Right hindlimb (tissue), 1 donor: Measurements from ENCODE around the gene RHAG.
"Not testable (repeated sequence)": the region's sequence is repeated elsewhere in the genome, so short reads cannot be mapped to it uniquely, and the experiment has no call there.

Experiments
- DNase-seq: peaks from one replicate; pipeline ENCODE4 v3.0.0-alpha.2; 2018

Gene RHAG

DNA sequence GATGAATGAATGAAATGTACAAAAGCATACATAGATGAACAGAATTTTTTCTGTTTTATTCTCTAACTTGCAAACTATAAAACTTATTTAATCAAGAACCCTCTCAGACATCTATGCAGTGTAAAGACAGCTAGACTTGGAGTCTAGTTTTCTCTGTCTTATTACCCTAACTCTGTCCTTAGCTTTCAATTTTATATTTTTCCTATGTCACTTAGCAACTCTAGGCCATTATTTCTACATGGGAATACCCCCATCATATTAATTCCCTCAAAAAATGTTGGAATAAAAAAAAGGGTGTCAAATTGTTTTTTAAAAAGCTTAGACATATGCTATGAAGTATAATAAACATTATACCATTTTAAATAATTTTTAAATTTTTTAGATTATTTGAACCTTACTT is 1.2 kb downstream of the RHAG start:
- DNase-seq, result no peak

DNA sequence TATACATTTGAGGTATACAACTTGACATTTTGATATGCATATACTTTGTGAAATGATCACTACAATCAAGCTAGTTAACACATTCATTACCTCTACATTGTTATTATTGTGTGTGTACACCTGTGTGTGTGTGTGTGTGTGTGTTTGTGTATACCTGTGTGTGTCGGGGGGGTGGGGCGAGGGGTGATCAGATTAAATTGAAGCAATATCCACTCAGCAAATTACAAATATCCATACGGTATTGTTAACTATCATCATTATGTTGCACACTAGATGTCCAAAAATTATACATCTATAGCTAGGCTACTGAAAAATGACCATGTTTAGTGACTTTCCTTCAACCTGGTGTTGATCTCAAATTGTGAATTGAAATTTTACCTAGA is 1.8 kb downstream of the RHAG start:
- no peak for DNase-seq

DNA sequence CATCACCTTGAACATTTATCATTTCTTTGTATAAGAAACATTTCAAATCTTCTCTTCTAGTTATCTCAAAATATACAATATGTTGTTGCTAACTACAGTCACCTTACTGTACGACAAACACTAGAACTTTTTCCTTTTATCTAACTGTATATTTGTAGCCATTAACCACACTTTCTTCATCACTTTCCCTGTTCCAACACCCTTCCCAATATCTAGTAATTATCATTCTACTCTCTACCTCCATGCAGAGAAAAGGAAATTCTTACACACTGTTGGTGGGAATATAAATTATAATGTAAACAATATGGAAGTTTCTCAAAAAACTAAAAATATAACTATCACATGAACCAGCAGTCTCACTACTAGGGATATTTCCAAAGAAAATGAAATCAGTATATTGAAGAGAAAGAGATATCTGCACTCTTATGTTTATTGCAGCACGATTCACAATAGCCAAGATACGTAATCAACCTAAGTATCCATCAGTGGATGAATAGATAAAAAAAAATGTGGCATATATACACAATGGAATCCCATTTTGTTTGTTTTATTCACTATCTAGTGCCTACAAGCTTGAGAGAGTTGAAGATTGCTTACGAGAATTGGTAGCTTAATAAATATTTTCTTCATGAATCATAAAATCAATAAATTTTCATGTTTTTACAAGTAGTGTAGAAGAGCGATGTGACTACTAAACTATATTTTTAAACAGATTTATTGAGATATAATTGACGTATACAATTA is 2.4 kb downstream of the RHAG start:
- no peak for DNase-seq

DNA sequence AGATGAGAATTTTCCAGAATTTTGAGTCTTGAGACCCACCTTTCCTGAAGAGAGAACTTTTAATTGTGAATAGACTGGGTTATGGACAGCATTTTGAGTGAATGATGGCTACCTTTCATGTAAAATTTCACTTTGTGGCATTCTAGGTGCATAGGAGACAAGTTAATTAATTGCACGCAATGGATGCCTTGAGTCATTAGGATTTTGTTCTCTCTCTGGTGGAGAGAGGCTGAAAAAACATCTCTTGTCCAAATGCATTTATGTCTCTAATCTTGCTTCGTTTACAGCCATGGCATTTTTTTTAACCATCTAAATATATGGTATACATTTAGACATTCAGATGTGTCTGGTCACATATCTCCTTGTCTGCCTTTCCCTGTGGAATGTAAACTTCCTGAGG is 3.1 kb downstream of the RHAG start:
- DNase-seq, result no peak

DNA sequence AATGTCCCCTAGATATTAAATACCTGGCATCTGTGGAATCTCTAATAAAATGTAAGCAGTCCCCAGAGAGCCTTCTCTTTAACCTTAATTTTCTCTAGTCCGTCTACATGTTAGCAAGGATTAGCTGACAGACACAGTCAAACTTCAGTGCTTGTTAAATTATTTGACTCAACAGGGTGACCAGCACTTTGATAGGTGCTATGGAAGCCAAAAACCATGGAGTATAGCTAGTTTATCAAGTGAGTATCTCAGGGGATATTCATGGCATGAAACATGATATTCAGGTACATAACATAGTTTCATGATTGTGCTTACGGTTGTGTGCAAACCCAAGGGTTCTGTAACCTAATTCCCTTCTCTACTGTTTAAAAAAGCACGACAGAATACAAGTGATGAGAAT is 3.9 kb downstream of the RHAG start:
- no peak for DNase-seq

DNA sequence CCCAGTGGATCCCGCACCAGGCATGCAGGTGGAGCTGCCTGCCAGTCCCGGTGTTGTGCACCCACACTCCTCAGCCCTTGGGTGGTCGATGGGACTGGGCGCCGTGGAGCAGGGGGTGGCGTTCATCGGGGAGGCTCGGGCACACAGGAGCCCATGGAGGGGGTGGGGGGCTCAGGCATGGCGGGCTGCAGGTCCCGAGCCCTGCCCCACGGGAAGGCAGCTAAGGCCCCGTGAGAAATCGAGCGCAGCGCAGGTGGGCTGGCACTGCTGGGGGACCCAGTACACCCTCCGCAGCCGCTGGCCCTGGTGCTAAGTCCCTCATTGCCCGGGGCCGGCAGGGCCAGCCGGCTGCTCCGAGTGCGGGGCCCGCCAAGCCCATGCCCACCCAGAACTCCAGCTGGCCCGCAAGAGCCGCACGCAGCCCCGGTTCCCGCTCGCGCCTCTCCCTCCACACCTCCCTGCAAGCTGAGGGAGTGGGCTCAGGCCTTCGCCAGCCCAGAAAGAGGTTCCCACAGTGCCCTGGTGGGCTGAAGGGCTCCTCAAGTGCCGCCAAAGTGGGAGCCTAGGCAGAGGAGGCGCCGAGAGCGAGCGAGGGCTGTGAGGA is 7.1 kb downstream of the RHAG start:
- not testable (repeated sequence) for DNase-seq

DNA sequence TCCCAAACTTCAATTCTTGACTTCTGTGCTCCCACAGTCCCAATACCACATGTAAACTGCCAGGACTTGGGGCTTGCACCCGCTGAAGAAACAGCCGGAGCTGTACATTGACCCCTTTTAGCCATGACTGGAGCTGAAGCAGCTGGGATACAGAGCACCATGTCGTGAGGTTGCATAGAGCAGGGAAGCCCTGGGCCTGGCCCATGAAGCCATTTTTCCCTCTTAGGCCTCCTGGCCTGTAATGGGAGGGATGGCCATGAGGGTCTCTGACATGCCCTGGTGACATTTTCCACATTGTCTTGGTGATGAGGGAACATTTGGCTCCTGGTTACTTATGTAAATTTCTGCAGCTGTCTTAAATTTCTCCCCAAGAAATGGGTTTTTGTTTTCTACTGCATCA is 9.8 kb downstream of the RHAG start:
- no peak for DNase-seq

DNA sequence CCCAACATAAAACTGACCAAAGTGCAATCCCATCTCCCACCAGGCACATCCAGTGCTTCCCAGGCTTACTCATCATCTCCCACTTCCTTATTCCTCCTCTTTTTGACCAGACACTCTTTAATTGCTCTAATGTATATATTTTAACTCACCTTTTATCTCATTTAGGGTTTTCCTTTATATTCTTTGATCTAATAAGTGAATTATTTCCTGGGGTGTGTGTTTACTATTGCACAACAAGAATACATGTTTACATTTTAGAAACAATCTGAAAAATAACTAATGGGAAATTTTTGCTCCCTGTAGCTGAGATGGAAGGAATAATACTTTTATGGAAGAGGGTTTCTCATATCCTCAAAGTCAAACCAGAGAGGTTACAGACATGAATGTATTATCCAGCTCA is 18.4 kb downstream of the RHAG start:
- no peak for DNase-seq

DNA sequence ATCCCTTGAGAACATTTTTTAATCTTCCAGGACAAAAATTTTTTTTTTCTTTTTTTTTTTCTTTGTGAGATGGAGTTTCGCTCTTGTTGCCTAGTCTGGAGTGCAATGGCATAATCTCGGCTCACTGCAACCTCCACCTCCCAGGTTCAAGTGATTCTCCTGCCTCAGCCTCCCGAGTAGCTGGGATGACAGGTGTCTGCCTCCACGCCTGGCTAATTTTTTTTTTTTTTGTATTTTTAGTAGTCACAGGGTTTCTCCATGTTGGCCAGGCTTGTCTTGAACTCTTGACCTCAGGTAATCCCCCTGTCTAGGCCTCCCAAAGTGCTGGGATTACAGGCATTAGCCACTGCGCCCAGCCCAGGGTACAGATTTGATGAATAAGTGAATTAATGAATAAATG is 22.5 kb downstream of the RHAG start:
- not testable (repeated sequence) for DNase-seq

DNA sequence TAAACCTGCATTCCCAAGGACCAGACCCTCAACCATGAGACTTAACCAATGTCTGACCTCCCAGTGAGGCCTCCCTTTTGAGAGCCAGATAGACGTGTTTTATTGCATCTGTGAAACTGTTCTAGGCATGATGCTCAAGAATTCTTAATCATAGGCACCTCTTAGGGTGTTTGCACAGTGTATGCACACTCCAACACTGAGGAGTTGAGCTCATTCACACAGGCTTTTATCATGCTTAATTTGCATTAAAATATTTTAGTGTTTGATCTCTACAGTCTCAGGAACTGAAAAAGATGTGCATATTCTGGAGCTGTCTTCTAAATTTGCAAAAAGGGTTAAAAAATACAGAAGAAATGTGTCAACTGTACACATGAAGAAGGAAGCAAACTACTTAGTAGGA is 27.4 kb downstream of the RHAG start:
- no peak for DNase-seq

DNA sequence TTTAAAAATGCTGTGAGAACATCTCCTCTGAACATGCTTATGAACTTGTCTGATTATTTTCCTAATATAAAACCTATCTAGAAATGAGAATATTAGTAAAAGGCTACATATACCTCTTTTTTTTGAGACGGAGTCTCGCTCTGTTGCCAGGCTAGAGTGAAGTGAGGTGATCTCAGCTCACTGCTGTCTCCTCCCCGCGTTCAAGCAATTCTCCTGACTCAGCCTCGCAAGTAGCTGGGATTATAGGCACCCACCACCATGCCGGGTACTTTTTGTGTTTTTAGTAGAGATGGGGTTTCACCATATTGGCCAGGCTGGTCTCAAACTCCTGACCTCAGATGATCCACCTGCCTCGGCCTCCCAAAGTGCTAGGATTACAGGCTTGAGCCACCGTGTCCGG is 28.4 kb downstream of the RHAG start:
- DNase-seq, result not testable (repeated sequence)

DNA sequence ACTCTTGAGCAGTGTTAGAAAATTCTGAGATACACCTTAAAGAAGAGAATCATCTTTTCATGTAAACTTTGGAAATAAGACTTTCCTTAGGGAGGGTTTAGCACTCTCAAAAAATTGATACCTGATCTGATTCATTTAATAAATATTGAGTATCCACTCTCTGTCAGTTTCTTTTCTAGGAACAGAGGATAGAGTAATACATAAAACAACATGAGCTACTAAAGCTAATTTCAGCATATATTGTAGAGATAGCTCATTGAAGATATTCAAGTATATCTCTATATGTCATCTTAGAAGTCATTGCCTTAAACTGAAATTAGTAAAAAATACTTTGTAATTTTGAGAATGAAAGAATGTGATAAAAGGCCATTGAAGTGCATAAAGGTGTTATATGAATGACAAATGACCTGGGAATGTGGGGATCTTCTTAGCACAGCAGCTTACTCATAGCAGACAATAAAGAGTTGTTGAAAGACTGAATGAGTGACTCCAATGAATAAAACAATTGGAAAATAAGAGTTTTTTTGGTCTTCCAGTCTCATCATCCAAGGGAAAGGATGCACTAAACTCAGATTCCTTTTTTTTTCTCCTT is 29.2 kb downstream of the RHAG start:
- no peak for DNase-seq

DNA sequence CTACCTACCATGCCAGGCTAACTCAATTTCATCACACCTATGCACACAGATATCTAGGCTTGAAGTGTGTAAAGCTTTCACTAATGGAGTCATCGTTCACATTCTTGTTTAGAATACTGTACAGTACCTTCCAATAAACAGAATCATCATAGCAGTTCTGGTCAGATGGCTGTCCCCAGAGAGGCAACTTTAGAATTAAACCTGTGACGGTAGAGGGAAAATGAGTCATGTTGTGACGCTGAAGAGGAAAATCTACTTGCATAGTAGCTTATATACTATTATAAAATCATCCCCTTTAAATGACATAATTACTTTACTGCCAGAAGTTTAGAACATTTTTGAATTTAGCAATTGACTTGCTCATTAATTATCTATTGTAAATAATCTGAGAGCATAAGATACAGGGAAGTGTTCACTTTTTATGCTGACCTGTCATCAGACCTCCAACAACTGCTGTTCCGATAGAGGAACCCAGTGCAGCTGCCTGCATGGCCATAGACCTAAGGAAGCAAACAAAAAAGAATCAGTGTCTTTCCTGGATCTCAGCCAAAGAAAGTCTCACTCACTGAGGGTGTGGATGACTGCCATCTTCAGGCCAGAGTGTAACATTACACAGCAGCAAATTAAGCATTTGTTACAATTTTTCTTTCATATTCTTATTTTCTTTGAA is 29.8 kb downstream of the RHAG start:
- DNase-seq, result peak; percentile 34

DNA sequence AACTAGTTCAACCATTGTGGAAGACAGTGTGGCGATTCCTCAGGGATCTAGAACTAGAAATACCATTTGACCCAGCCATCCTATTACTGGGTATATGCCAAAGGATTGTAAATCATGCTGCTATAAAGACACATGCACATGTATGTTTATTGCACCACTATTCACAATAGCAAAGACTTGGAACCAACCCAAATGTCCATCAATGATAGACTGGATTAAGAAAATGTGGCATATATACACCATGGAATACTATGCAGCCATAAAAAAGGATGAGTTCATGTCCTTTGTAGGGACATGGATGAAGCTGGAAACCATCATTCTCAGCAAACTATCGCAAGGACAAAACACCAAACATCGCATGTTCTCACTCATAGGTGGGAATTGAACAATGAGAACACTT is 32.6 kb downstream of the RHAG start:
- DNase-seq, result not testable (repeated sequence)

DNA sequence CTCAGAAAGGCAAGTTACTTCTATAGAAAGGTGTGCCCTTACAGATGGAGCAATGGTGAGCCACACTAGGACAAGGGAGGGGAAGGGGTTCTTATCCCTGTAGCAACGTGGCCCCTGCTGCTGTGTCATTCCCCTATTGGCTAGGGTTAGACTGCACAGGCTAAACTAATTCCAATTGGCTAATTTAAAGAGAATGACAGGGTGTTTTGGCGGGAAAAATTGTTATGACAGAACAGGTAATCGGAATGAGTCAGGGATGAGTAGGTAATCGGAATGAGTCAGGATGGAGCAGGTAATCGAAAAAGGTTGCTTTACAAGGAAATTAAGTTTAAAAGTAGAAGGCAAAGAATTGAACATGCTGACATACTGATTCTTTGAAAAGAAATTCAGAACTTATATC is 49.4 kb downstream of the RHAG start:
- DNase-seq, result not testable (repeated sequence)

DNA sequence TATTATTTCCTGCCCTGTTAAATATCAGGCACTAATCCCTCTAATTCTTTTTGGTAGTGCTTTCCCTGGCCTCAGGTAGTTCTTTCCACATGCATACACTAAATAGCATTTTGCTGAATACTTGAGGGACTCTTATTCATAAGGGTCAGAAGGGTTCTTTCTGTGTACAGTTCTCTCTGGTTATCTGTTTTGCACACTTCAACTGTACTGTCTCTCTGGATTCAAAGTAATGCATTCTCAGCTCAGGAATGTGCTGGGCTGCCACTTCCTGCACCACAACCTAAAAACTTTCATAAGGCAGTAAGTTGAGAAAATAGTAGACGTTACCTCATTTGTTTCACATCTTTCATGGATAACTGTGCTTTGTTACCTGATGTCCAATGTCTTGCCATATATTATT is 54.1 kb downstream of the RHAG start:
- DNase-seq, result no peak

DNA sequence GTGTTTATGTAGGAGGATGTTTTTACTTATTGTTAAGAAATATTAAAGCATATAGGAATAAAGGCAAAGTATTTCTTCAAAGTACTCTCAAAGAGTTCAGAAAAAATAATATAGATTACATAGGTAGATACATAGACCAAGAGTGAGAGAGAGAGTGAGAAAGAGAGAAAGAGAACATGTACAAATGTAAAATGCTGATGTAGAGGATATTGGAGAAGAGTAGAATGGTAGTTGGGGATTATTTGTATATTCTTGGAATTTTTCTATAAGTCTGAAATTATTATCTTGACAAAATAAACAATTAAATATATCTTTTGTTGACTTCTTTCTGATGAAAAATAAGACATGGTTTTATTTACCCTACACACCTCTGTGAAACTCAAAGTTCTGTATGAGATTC is 57.0 kb downstream of the RHAG start:
- DNase-seq, result no peak

DNA sequence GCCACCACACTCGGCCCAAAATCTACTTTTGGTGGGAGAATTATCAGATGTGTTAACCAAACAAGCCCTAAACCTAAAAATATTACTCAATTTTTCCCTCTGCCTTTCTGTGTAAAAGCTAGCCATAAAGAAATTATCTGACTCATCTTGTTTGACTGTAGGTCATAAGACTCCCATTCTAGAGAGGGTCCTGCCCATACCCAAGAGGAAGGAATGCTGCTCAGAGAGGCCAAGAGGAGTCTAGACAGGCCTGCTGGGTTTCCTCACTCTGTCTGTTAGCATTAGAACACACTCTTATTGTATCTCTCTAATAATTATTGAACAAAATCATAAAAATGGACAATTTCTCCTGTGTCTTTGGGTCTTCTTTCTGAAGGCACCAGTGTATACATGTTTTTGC is 60.0 kb downstream of the RHAG start:
- no peak for DNase-seq

DNA sequence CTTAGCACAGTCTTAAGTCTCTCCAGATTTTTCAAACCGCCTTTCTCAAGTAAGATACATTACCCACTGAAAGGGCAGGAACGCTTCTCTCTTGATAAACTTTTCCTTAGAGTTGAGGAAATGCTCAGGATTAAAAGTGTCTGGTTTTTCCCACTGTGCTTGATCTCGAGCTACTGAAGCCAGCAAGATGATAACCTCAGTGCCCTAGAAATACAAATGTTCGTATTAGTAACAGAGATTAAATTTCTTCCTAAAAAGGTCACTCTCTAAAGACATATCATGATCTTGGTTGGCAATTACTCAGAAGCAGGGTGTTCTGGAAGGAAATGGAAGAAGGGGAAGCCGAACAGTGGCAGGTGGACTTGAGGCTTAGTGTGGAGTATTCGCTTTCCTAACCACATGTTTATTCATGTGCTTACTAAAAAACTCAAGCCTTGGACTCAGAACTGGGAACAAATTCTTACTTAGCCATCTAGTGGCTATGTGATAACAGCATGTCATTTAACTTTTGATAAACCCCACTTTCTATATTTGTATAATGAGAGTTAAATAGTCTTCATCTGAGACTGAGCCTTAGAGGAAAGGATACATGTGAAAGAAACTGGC is 66.1 kb downstream of the RHAG start:
- DNase-seq, result no peak

DNA sequence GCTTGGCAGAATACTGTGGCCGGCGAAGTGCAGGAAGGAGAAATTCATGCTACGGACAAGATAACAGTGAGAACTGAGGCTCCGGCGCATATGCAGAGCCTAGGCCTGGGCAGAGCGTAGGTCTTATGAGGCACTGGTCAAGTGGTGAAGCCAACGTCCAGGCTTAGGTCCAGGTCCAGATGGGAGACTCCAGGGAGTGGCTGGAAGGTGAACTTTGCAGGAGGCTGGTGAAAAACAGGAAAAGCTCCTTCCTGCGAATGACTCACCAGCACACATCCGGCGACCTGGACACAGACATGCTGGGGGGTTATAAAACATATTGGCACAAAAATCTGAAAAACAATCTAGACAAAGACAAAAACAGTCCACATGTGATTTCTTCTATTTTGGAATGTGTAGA is 70.8 kb downstream of the RHAG start:
- peak; percentile 20 for DNase-seq

DNA sequence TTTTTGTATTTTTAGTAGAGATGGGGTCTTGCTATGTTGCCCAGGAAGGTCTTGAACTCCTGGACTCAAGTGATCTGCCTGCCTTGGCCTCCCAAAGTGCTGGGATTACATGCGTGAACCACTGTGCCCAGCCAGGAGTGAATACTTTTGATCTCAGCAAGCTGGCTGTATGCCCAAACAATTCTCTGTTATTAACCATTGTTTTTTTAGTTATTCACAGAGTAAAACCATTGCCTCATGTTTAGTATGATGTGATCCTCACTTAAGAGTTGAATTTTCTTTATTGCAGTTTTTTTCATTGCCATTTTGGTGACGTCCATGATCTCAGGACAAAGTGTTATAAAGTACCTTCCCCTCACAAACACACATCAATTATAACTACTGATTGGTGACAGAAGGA is 71.4 kb downstream of the RHAG start:
- DNase-seq, result no peak

DNA sequence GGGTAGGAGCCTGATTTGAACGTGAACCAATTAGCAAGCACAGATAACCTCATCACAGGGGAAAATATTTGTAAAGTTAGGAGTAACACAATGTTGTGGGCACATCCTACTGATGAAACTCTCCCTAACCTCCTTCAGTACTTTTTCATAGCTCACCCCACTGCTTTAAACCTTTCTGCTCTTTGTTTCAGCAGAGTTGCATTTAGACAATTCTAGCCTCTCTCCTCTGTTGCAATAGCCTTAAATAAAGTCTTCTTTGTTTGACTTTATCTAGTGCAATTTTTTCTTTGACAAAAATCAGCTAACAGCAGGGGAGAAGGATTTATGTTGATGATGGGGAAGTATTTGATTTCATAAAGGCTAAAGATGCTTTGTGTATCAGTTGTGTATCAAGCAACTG is 72.1 kb downstream of the RHAG start:
- DNase-seq, result no peak

DNA sequence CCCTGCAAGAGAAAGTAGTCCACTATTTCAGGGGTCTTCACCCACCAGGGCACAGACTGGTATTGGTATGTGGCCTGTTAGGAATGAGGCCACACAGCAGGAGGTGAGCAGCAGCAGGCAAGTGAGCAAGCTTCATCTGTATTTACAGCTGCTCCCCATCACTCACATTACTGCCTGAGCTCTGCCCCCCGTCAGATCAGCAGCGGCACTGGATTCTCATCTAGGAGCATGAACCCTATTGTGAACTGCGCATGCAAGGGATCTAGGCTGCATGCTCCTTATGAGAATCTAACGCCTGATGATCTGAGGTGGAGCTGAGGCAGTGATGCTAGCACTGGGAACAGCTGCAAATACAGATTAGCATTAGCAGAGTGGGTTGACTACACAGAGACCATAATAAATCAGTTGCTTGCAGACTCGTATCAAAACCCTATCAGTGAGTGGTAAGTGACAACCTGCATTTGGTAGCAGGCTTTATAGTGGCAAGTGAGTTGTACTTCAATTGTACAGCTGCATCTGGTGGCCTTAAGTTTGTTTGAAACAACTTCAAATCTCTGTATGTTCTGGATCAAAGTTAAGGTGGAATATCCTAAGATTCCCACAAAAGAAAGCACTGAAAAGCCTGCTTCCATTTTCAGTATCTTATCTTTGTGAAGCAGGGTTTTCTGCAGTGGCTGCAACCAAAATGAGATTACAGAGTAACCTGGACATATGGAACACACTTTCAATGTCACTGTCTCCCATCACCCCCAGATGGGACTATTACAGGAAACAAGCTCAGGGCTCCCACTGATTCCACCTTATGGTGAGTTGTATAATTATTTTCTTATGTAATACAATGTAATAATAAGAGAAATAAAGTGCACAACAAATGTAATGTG is 73.4 kb downstream of the RHAG start:
- DNase-seq, result no peak
